CD4-positive, alpha-beta T cell (primary cell): ENCODE data around the gene GPRIN1. TPM values are rescaled to one million over a fixed set of nuclear protein-coding genes. Genes with fewer than 3 reads are reported as not detected.
A peak's percentile ranks its signal among the peaks of the same experiment; 100 is the strongest.

Experiments used
- ATAC-seq: fragments of 200-7000 bp; cut with Tn5 transposase; one replicate; pipeline ENCODE4 v1.10.0; 2022; ENCODE audit warnings: mild to moderate bottlenecking; ENCODE audit not compliant: poor library complexity
- CTCF ChIA-PET: fragments of 350-600 bp; sonication (Branson Sonifier 250); formaldehyde crosslinking; loops from one replicate; lab custom pipeline; 2021; ENCODE audit warnings: antibody characterized with exemption, inconsistent platforms; lab: Charles Lee
- POLR2A ChIA-PET: fragments of 350-600 bp; sonication (Branson Sonifier 250); formaldehyde crosslinking; loops from one replicate; lab custom pipeline; 2021; ENCODE audit warnings: antibody characterized with exemption, inconsistent platforms; lab: Charles Lee
- DNase-seq, 14 experiments: peaks; one replicate each; pipeline ENCODE4 v3.0.0-alpha.2; 2013 to 2020; ENCODE audit warnings: mixed read lengths in 2 of 14
- H3K27ac ChIP-seq, 2 donors: one replicate each; pipeline versions ENCODE4 v1.5.1 to v1.7.0; 2013; ENCODE audit warnings: low read length in 2 of 2, low read depth in 1 of 2, mild to moderate bottlenecking in 1 of 2
- H3K27me3 ChIP-seq, 2 experiments: 1 replicate in 1 of 2; 2 replicates in 1 of 2; pipeline versions ENCODE4 v1.6.1 to v1.7.0; 2013; ENCODE audit warnings: low read length in 2 of 2, control low read depth in 1 of 2, mild to moderate bottlenecking in 1 of 2, moderate library complexity in 1 of 2; ENCODE audit not compliant: insufficient read depth in 2 of 2, control insufficient read depth in 1 of 2
- H3K36me3 ChIP-seq: one replicate; pipeline ENCODE4 v1.6.1; 2013; ENCODE audit warnings: low read length, control low read depth; ENCODE audit not compliant: insufficient read depth
- H3K4me1 ChIP-seq: one replicate; pipeline ENCODE4 v1.6.1; 2013; ENCODE audit warnings: low read length, control low read depth; ENCODE audit not compliant: insufficient read depth
- H3K4me3 ChIP-seq: one replicate; pipeline ENCODE4 v1.5.1; 2013; ENCODE audit warnings: mild to moderate bottlenecking, low read length, moderate library complexity
- H3K9me3 ChIP-seq, 2 experiments: 1 replicate in 1 of 2; 2 replicates in 1 of 2; pipeline versions ENCODE4 v1.6.1 to v1.7.0; 2013; ENCODE audit warnings: low read length in 2 of 2, mild to moderate bottlenecking in 2 of 2, control low read depth in 1 of 2, moderate library complexity in 1 of 2; ENCODE audit not compliant: control insufficient read depth in 1 of 2, insufficient read depth in 1 of 2
- H3K27ac Mint-ChIP-seq: one replicate; pipeline ENCODE4 v1.8.0; 2020; ENCODE audit warnings: mixed read lengths
- H3K27me3 Mint-ChIP-seq: one replicate; pipeline ENCODE4 v1.8.0; 2021; ENCODE audit warnings: mixed read lengths
- H3K36me3 Mint-ChIP-seq: one replicate; pipeline ENCODE4 v1.8.0; 2021; ENCODE audit warnings: low read depth, mixed read lengths
- H3K4me1 Mint-ChIP-seq: one replicate; pipeline ENCODE4 v1.8.0; 2021; ENCODE audit warnings: low read depth, mixed read lengths
- H3K4me3 Mint-ChIP-seq: one replicate; pipeline ENCODE4 v1.8.0; 2020; ENCODE audit warnings: mild to moderate bottlenecking, mixed read lengths
- H3K9me3 Mint-ChIP-seq: one replicate; pipeline ENCODE4 v1.8.0; 2020; ENCODE audit warnings: mixed read lengths
- CTCF ChIP-seq: fragments of 200-600 bp; IDR thresholded peaks from one replicate; pipeline ENCODE4 v1.8.0; 2022; ENCODE audit warnings: antibody characterized with exemption, mild to moderate bottlenecking
- intact Hi-C, 2 experiments: fragments of 100-400 bp; cut with DNase I in 1 of 2; cut with micrococcal nuclease in 1 of 2; formaldehyde crosslinking; loops; one replicate each; pipeline versions ENCODE4 v1.15.1 to v1.9.0; 2023 to 2025; cut with DNase I, micrococcal nuclease
- total RNA-seq, 174 experiments: library from RNA in 2 of 174; stranded (reverse) in 2 of 174; gene quantifications; one replicate each; pipeline ENCODE4 v1.2.3 and lab custom pipeline; 2021 to 2026

GPRIN1 gene
- total RNA-seq, 2 experiments from 2014 or later = 0.22 to 0.36 TPM

GRCh38 chr5:176658007-176658599, 48.1 kb upstream of the GPRIN1 start:
- Histone ChIP-seq H3K4me3 (no peak overlapping the region), H3K4me1 (peaks cover 51% of the 10 kb centered on the region), H3K27ac (no peak overlapping the region), H3K27me3 (peaks cover 0 to 2% of the 10 kb centered on the region in 2 experiments), H3K9me3 (no peaks in the 10 kb centered on the region), H3K36me3 (peaks cover 8% of the 10 kb centered on the region)
- CTCF ChIA-PET = interaction anchor here (0.8 to 3.8 kb wide), 7 partner anchors 10 to 348 kb away, joined by 3 to 43 read pairs (median 4); partner anchors contain the start of genes TSPAN17 and UIMC1
- ATAC-seq (peak; percentile 74), DNase-seq (peak; percentile 44 to 84 (median 58))
- Mint-ChIP-seq H3K36me3 (peaks cover 25% of the 10 kb centered on the region), H3K27ac (peak overlapping the region; percentile 55), H3K27me3 (peaks cover 4% of the 10 kb centered on the region), H3K4me1 (peaks cover 42% of the 10 kb centered on the region), H3K9me3 (no peaks in the 10 kb centered on the region), H3K4me3 (peak overlapping the region; percentile 84)
- TF ChIP-seq CTCF = peak; percentile 80
- POLR2A ChIA-PET = interaction anchor here (5.3 kb wide), 1 partner anchor 10 kb away, joined by 52 read pairs; the partner anchor contains the start of gene TSPAN17
- intact Hi-C loops = loop anchor here in 1 of 2 experiments (5.0 kb wide), 2 partner anchors 241 to 931 kb away; partner anchors contain the start of gene CLTB

- Histone ChIP-seq H3K36me3 (peaks cover 16% of the 10 kb centered on the region), H3K4me1 (peaks cover 65% of the 10 kb centered on the region), H3K27me3 (no peaks in the 10 kb centered on the region), H3K27ac (no peak overlapping the region), H3K9me3 (no peaks in the 10 kb centered on the region), H3K4me3 (no peak overlapping the region)
- ATAC-seq = no peak
- CTCF ChIA-PET = interaction anchor here (1.5 kb wide), 1 partner anchor 9 kb away, joined by 5 read pairs; the partner anchor contains the start of gene TSPAN17
- Mint-ChIP-seq H3K36me3 (peaks cover 26% of the 10 kb centered on the region), H3K9me3 (no peaks in the 10 kb centered on the region), H3K4me3 (no peak overlapping the region), H3K4me1 (peaks cover 56% of the 10 kb centered on the region), H3K27me3 (peaks cover under 1% of the 10 kb centered on the region), H3K27ac (no peak overlapping the region)
- intact Hi-C loops = loop anchor here in 1 of 2 experiments (5.0 kb wide), 2 partner anchors 239 to 929 kb away; partner anchors contain the start of gene CLTB
- no peak for DNase-seq
- POLR2A ChIA-PET = interaction anchor here (5.3 kb wide), 1 partner anchor 9 kb away, joined by 52 read pairs; the partner anchor contains the start of gene TSPAN17
- no peak for TF ChIP-seq CTCF
These were observed 46.6 kb upstream of the GPRIN1 start for GRCh38 chr5:176656467-176656990.

GRCh38 chr5:176654856-176655255, 44.9 kb upstream of the GPRIN1 start:
- intact Hi-C loops = loop anchor here in 1 of 2 experiments (5.0 kb wide), 2 partner anchors 238 to 928 kb away; partner anchors contain the start of gene CLTB
- Histone ChIP-seq H3K36me3 (peaks cover 16% of the 10 kb centered on the region), H3K27me3 (no peaks in the 10 kb centered on the region), H3K27ac (no peak overlapping the region), H3K4me1 (peaks cover 65% of the 10 kb centered on the region), H3K9me3 (no peaks in the 10 kb centered on the region), H3K4me3 (no peak overlapping the region)
- Mint-ChIP-seq H3K27ac (peak overlapping the region; percentile 48), H3K4me1 (peaks cover 56% of the 10 kb centered on the region), H3K4me3 (no peak overlapping the region), H3K27me3 (no peaks in the 10 kb centered on the region), H3K9me3 (no peaks in the 10 kb centered on the region), H3K36me3 (peaks cover 26% of the 10 kb centered on the region)
- ChIA-PET CTCF (interaction anchor here (0.6 kb wide), 1 partner anchor 125 kb away, joined by 3 read pairs; no protein-coding TSS in a partner anchor), POLR2A (no interaction called here)
- ATAC-seq = peak; percentile 32
- DNase-seq = peak in 2 of 14 experiments; percentile 33 to 45
- TF ChIP-seq CTCF = no peak
